GM12878 (cell line): ENCODE data around the gene NUBPL. TPM values are rescaled to one million over a fixed set of nuclear protein-coding genes. Genes with fewer than 3 reads are reported as not detected.

Experiments used
- ATAC-seq: fragments of 200-7000 bp; cut with Tn5 transposase; 3 replicates; pipeline ENCODE4 v1.9.1; 2020; ENCODE audit warnings: mild to moderate bottlenecking, moderate library complexity
- BruUV-seq: library from RNA; stranded (reverse); fragments of 400-500 nt; replicated peaks from 2 replicates; lab custom pipeline; 2021; lab: Mats Ljungman, UMichigan
- CTCF ChIA-PET: fragments of 300-600 bp; sonication (Branson Sonifier 250); formaldehyde crosslinking; extraction: SDS; loops from one replicate; lab custom pipeline; 2021; ENCODE audit warnings: inconsistent platforms; lab: Yijun Ruan, JAX
- POLR2A ChIA-PET: fragments of 350-600 bp; formaldehyde crosslinking; extraction: SDS; loops from one replicate; lab custom pipeline; 2021; ENCODE audit warnings: inconsistent platforms; lab: Charles Lee
- RAD21 ChIA-PET: fragments of 300-600 bp; sonication (Branson Sonifier 250); formaldehyde crosslinking; loops from one replicate; lab custom pipeline; 2023; ENCODE audit warnings: antibody characterized with exemption; ENCODE audit not compliant: unreplicated experiment; lab: Charles Lee
- SMC1A ChIA-PET: fragments of 300-600 bp; sonication (Branson Sonifier 250); formaldehyde crosslinking; loops from one replicate; lab custom pipeline; 2023; ENCODE audit not compliant: unreplicated experiment, uncharacterized antibody; lab: Charles Lee
- DNase-seq: peaks from one replicate; pipeline ENCODE4 v3.0.0-alpha.2; 2011; ENCODE audit warnings: low read depth, low spot score
- FAIRE-seq: peaks from 3 replicates; lab custom pipeline; 2011; peaks lifted over from hg19 to GRCh38; lab: Jason Lieb, UNC
- H2AFZ ChIP-seq: 2 replicates; pipeline ENCODE4 v1.6.0; 2011; ENCODE audit warnings: low read depth, low read length, control low read depth; ENCODE audit not compliant: control insufficient read depth
- H3K27ac ChIP-seq: 2 replicates; pipeline ENCODE4 v1.5.1; 2011; ENCODE audit warnings: control low read depth; ENCODE audit not compliant: control insufficient read depth, insufficient read depth
- H3K27me3 ChIP-seq, 2 experiments: replicated peaks in 1 of 2; 2 replicates each; pipeline versions ENCODE4 v1.6.0 to v1.6.1; 2011; ENCODE audit warnings: low read length in 1 of 2; ENCODE audit not compliant: control insufficient read depth in 2 of 2, insufficient read depth in 2 of 2
- H3K36me3 ChIP-seq, 2 experiments: 2 replicates each; pipeline ENCODE4 v1.5.1; 2011; ENCODE audit warnings: low read length in 1 of 2; ENCODE audit not compliant: control insufficient read depth in 2 of 2, insufficient read depth in 2 of 2
- H3K4me1 ChIP-seq: 2 replicates; pipeline ENCODE4 v1.6.1; 2011; ENCODE audit warnings: mild to moderate bottlenecking, low read length, moderate library complexity, mixed read lengths; ENCODE audit not compliant: control insufficient read depth, insufficient read depth
- H3K4me2 ChIP-seq: 2 replicates; pipeline ENCODE4 v1.6.0; 2011; ENCODE audit warnings: control low read depth; ENCODE audit not compliant: control insufficient read depth, insufficient read depth
- H3K4me3 ChIP-seq: fragments of 200-600 bp; sonication (generic); 2 replicates; pipeline ENCODE4 v1.5.1; 2016
- H3K79me2 ChIP-seq: 2 replicates; pipeline ENCODE4 v1.6.0; 2011; ENCODE audit warnings: low read length; ENCODE audit not compliant: control insufficient read depth, insufficient read depth
- H3K9ac ChIP-seq: 2 replicates; pipeline ENCODE4 v1.8.0; 2011; ENCODE audit warnings: low read length, control low read depth, mixed read lengths; ENCODE audit not compliant: control insufficient read depth, insufficient read depth
- H3K9me3 ChIP-seq: replicated peaks from 3 replicates; pipeline ENCODE4 v1.5.1; 2011; ENCODE audit warnings: mild to moderate bottlenecking, low read length; ENCODE audit not compliant: control insufficient read depth, insufficient read depth
- H4K20me1 ChIP-seq: 2 replicates; pipeline ENCODE4 v1.6.0; 2011; ENCODE audit not compliant: control insufficient read depth, insufficient read depth
- IKZF2 ChIP-seq, 2 experiments: fragments of 450-650 bp; IDR thresholded peaks; 2 replicates each; pipeline ENCODE4 v1.6.1; 2017; ENCODE audit warnings: mild to moderate bottlenecking in 2 of 2, moderate library complexity in 2 of 2
- JUNB ChIP-seq: IDR thresholded peaks from 2 replicates; pipeline ENCODE4 v1.6.1; 2016; ENCODE audit warnings: antibody characterized with exemption, mild to moderate bottlenecking
- NFYB ChIP-seq: IDR thresholded peaks from 2 replicates; pipeline ENCODE4 v1.6.1; 2011; ENCODE audit warnings: low read depth, mild to moderate bottlenecking, low read length, improper control_type of control experiment, moderate library complexity; ENCODE audit not compliant: insufficient read depth
- NKRF ChIP-seq: fragments of 450-650 bp; conservative IDR thresholded peaks from 2 replicates; pipeline ENCODE4 v1.6.1; 2017; ENCODE audit warnings: mild to moderate bottlenecking, moderate library complexity
- SMARCA5 ChIP-seq: fragments of 450-650 bp; IDR thresholded peaks from 2 replicates; pipeline ENCODE4 v1.6.1; 2017; ENCODE audit warnings: mild to moderate bottlenecking
- SP1 ChIP-seq: IDR thresholded peaks from one replicate; pipeline ENCODE4 v1.6.1; 2011; ENCODE audit warnings: low read depth, low read length
- SUPT20H ChIP-seq: IDR thresholded peaks from 2 replicates; pipeline ENCODE4 v1.6.1; 2011; ENCODE audit warnings: low read depth, mild to moderate bottlenecking, low read length, moderate library complexity, borderline replicate concordance; ENCODE audit not compliant: control insufficient read depth
- WRNIP1 ChIP-seq: IDR thresholded peaks from 2 replicates; pipeline ENCODE4 v1.6.1; 2011; ENCODE audit warnings: low read depth, low read length, improper control_type of control experiment, borderline replicate concordance
- ZNF622 ChIP-seq: fragments of 450-650 bp; IDR thresholded peaks from 2 replicates; pipeline ENCODE4 v1.6.1; 2017; ENCODE audit warnings: mild to moderate bottlenecking, inconsistent platforms
- WGBS: methylation state at CpG from one replicate; pipeline ENCODE4 v1.1.6; 2016; ENCODE audit warnings: low lambda C conversion rate; ENCODE audit not compliant: insufficient replicate concordance, insufficient coverage; ENCODE audit errors: missing lambda C conversion rate; 5-methylcytosine and 5-hydroxymethylcytosine counted together
- in situ Hi-C: fragments of 300-500 bp; cut with MboI; formaldehyde crosslinking; loops from 9 replicates; pipeline ENCODE4 v1.14.3; 2018; ENCODE audit warnings: mixed read lengths
- intact Hi-C: fragments of 100-400 bp; cut with micrococcal nuclease; formaldehyde crosslinking; loops from one replicate; pipeline ENCODE4 v1.14.2; 2022; ENCODE audit not compliant: unreplicated experiment
- polyA plus RNA-seq, 11 experiments: library from polyadenylated mRNA; depleted of rRNA in 4 of 11; unstranded in 6 of 11; stranded (reverse) in 5 of 11; fragments of >200 nt; fragmentation: Nextera tagmentation in 4 of 11; fragmentation: Illumina TruSeq in 1 of 11; extraction: Ambion mirVana in 4 of 11; extraction: Trizol in 1 of 11; gene quantifications; 1 replicate in 1 of 11; 2 replicates in 10 of 11; pipeline versions ENCODE4 v1.2.1 to v1.2.3, GENCODE V29; 2011 to 2016; ENCODE audit warnings: inconsistent platforms in 2 of 11, missing spikeins in 2 of 11, low read depth in 1 of 11
- total RNA-seq, 4 experiments: library from RNA; depleted of rRNA in 3 of 4; stranded (reverse); fragments of >200 nt in 3 of 4; fragmentation: Illumina TruSeq in 1 of 4; extraction: Trizol in 1 of 4; gene quantifications; 2 replicates each; pipeline versions ENCODE4 v1.2.1 to v1.2.3, GENCODE V29; 2013 to 2021
- TF ChIP-seq, protein P1 (sequence below): IDR thresholded peaks from 2 replicates; pipeline ENCODE4 v1.6.1; 2011; ENCODE audit warnings: low read depth, low read length, improper control_type of control experiment, borderline replicate concordance
- TF ChIP-seq, protein P2 (sequence below): fragments of 450-650 bp; IDR thresholded peaks from 2 replicates; pipeline ENCODE4 v1.6.1; 2017; ENCODE audit warnings: low read depth, mild to moderate bottlenecking, moderate library complexity
- TF ChIP-seq, protein P3 (sequence below): fragments of 450-650 bp; formaldehyde crosslinking; IDR thresholded peaks from 2 replicates; pipeline ENCODE4 v1.4.0; 2022; ENCODE audit warnings: mild to moderate bottlenecking, moderate library complexity

Gene NUBPL
- total and polyA plus RNA-seq, 10 of the 15 experiments (the other 5 are each of a cell fraction or from before 2014, with no cell fraction given): 3.4 to 11.6 (median 8.1) TPM

DNA sequence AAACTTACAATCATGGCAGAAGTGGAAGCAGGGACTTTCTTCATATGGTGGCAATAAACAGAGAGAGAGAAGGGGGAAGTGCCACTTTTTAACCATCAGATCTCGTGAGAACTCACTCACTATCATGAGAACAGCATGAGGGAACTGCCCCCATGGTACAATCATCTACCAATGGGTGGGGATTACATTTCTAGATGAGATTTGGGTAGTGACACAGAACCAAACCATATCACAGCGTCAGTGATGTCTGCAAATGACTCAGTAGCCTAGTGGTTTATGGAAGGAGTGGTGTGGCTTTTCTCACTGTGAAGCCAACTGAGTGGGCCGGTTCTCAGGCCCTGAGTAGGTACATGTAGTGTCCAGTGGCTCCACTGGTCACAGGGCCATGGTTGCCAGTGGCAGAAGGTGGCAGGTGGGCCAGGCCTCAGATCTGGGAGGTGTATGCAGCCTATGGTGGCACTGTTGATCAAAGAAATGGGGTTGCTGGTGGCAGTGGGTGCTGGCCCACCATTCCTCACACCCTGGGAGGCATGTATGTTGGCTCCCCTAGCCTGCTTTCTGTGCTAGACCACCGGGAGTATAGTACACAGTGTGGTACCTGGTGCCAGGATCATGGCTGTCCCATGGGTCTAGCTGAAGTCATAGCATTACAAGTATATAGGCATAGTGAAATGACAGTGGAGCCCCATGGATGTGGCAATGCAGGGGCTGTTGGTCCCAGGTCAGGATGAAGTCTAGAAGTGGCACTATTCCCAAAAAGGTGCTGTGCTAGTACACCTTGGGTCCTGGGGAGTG lies 191.9 kb downstream of the NUBPL start:
- ChIA-PET POLR2A (no interaction called here), CTCF (no interaction called here), RAD21 (no interaction called here), SMC1A (no interaction called here)
- BruUV-seq: no TSS peak
- H3K9ac ChIP-seq: no peak overlapping the region
- H3K9me3 ChIP-seq: peaks cover 8% of the 10 kb centered on the region; the same call in 2 of the 3 replicates
- peak; percentile 70 for ATAC-seq
- no peaks in the 10 kb centered on the region for H3K4me1 ChIP-seq
- DNase-seq: peak; percentile 3
- 0% methylated on average over 4 of the region's 4 CpGs for WGBS
- no peak for FAIRE-seq
- H3K36me3 ChIP-seq: no peaks in the 10 kb centered on the region
- intact Hi-C loops: no loop called here
- H3K4me2 ChIP-seq: no peak overlapping the region
- no peaks in the 10 kb centered on the region for H4K20me1 ChIP-seq
- in situ Hi-C loops: no loop called here
- no peak overlapping the region for H2AFZ ChIP-seq
- H3K27me3 ChIP-seq: no peaks in the 10 kb centered on the region
- H3K4me3 ChIP-seq: no peak overlapping the region
- H3K27ac ChIP-seq: no peak overlapping the region
- no peaks in the 10 kb centered on the region for H3K79me2 ChIP-seq
- TF ChIP-seq NFYB (no peak), JUNB (peak; percentile 34; the same call in 1 of the 2 replicates), NKRF (no peak), IKZF2 (IDR thresholded peaks at IDR 0.05) (no peak), SP1 (no peak), WRNIP1 (no peak), SUPT20H (no peak), ZNF622 (no peak), SMARCA5 (no peak)
- TF ChIP-seq, protein P1, sequence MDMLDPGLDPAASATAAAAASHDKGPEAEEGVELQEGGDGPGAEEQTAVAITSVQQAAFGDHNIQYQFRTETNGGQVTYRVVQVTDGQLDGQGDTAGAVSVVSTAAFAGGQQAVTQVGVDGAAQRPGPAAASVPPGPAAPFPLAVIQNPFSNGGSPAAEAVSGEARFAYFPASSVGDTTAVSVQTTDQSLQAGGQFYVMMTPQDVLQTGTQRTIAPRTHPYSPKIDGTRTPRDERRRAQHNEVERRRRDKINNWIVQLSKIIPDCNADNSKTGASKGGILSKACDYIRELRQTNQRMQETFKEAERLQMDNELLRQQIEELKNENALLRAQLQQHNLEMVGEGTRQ: no peak
- TF ChIP-seq, protein P2, sequence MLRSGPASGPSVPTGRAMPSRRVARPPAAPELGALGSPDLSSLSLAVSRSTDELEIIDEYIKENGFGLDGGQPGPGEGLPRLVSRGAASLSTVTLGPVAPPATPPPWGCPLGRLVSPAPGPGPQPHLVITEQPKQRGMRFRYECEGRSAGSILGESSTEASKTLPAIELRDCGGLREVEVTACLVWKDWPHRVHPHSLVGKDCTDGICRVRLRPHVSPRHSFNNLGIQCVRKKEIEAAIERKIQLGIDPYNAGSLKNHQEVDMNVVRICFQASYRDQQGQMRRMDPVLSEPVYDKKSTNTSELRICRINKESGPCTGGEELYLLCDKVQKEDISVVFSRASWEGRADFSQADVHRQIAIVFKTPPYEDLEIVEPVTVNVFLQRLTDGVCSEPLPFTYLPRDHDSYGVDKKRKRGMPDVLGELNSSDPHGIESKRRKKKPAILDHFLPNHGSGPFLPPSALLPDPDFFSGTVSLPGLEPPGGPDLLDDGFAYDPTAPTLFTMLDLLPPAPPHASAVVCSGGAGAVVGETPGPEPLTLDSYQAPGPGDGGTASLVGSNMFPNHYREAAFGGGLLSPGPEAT: no peak
- TF ChIP-seq, protein P3, sequence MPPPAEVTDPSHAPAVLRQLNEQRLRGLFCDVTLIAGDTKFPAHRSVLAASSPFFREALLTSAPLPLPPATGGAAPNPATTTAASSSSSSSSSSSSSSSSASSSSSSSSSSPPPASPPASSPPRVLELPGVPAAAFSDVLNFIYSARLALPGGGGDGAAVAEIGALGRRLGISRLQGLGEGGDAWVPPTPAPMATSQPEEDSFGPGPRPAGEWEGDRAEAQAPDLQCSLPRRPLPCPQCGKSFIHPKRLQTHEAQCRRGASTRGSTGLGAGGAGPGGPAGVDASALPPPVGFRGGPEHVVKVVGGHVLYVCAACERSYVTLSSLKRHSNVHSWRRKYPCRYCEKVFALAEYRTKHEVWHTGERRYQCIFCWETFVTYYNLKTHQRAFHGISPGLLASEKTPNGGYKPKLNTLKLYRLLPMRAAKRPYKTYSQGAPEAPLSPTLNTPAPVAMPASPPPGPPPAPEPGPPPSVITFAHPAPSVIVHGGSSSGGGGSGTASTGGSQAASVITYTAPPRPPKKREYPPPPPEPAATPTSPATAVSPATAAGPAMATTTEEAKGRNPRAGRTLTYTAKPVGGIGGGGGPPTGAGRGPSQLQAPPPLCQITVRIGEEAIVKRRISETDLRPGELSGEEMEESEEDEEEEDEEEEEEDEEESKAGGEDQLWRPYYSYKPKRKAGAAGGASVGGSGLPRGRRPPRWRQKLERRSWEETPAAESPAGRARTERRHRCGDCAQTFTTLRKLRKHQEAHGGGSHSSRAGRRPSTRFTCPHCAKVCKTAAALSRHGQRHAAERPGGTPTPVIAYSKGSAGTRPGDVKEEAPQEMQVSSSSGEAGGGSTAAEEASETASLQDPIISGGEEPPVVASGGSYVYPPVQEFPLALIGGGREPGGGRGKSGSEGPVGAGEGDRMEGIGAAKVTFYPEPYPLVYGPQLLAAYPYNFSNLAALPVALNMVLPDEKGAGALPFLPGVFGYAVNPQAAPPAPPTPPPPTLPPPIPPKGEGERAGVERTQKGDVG (CRISPR knock-in tag): no peak
